ENCODE results near the gene GGT5.

Gene GGT5

DNA sequence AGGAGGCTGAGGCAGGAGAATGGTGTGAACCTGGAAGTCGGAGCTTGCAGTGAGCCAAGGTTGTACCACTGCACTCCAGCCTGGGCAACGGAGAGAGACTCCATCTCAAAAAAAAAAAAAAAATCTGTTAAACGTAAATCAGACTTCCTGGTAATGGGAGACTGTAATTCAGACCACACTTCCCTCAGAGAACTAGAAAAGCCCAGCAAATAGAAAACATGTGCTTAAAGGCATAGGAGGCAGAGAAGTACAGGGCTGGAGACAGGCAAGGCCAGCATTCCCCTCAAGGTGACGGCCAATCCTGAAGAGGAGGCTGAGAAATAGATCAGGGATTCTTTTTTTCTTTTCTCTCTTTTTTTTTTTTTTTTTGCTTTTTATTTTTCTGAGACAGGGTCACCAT is 8.2 kb downstream of the GGT5 start:
- Histone ChIP-seq H3K9ac (ENCODE audit: insufficient read length) (no peak overlapping the region), H3K4me3 (no peak overlapping the region), H3K9me3 (ENCODE audit: low read depth, low read length) (no peaks in the 10 kb centered on the region), H3K36me3 (ENCODE audit: insufficient read depth, low read length) (no peaks in the 10 kb centered on the region), H3K27ac (no peak overlapping the region)
- no peak for DNase-seq (ENCODE audit: low read depth, low spot score)
- TF ChIP-seq EZH2 (IDR thresholded peaks at IDR 0.05) (no peak), POLR2AphosphoS5 (IDR thresholded peaks at IDR 0.05; ENCODE audit: borderline replicate concordance, low read depth, low read length) (no peak), FOXP2 (optimal IDR thresholded peaks at IDR 0.05; ENCODE audit: control extremely low read depth, extremely low read length, insufficient read depth) (no peak)

- DNase-seq (ENCODE audit: low read depth, low spot score), result no peak
- Histone ChIP-seq H3K27ac (no peak overlapping the region), H3K9ac (ENCODE audit: insufficient read length) (no peak overlapping the region), H3K9me3 (ENCODE audit: low read depth, low read length) (no peaks in the 10 kb centered on the region), H3K36me3 (ENCODE audit: insufficient read depth, low read length) (no peaks in the 10 kb centered on the region), H3K4me3 (no peak overlapping the region)
- TF ChIP-seq EZH2 (IDR thresholded peaks at IDR 0.05) (no peak), POLR2AphosphoS5 (IDR thresholded peaks at IDR 0.05; ENCODE audit: borderline replicate concordance, low read depth, low read length) (no peak), FOXP2 (optimal IDR thresholded peaks at IDR 0.05; ENCODE audit: control extremely low read depth, extremely low read length, insufficient read depth) (no peak)
Observed at GRCh38 chr22:24235315-24235714, 9.6 kb downstream of the GGT5 start.

GRCh38 chr22:24233816-24234215 is 11.1 kb downstream of the GGT5 start:
- no peak overlapping the region for H3K9ac ChIP-seq (ENCODE audit: insufficient read length)
- no peak overlapping the region for H3K27ac ChIP-seq
- no peaks in the 10 kb centered on the region for H3K9me3 ChIP-seq (ENCODE audit: low read depth, low read length)
- no peaks in the 10 kb centered on the region for H3K36me3 ChIP-seq (ENCODE audit: insufficient read depth, low read length)
- DNase-seq (ENCODE audit: low read depth, low spot score), result no peak
- no peak overlapping the region for H3K4me3 ChIP-seq
- TF ChIP-seq EZH2 (IDR thresholded peaks at IDR 0.05), result no peak
- no peak for TF ChIP-seq POLR2AphosphoS5 (IDR thresholded peaks at IDR 0.05; ENCODE audit: borderline replicate concordance, low read depth, low read length)
- TF ChIP-seq FOXP2 (optimal IDR thresholded peaks at IDR 0.05; ENCODE audit: control extremely low read depth, extremely low read length, insufficient read depth), result no peak

DNA sequence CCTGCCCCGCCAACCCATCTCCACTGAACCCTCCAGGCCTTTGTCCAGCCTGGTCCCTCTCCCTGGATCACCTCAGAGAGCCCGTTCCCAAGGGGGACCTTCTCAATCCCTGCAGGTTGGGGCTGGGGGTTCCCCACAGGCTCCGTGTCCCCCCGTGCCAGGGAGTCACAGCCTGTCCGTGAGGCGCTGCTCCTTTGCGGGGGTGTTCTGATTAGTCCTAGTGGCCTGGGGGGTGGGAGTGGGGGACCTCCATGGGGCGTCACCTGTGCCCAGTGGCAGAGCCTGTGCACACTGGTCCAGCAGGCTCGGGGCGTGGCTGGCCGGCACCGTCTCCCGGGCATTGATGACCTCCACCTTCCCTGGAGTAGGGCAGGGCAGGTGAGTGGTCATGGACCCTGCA is 11.6 kb downstream of the GGT5 start:
- no peaks in the 10 kb centered on the region for H3K36me3 ChIP-seq (ENCODE audit: insufficient read depth, low read length)
- no peak for DNase-seq (ENCODE audit: low read depth, low spot score)
- no peaks in the 10 kb centered on the region for H3K9me3 ChIP-seq (ENCODE audit: low read depth, low read length)
- H3K9ac ChIP-seq (ENCODE audit: insufficient read length), result no peak overlapping the region
- no peak overlapping the region for H3K27ac ChIP-seq
- no peak overlapping the region for H3K4me3 ChIP-seq
- TF ChIP-seq POLR2AphosphoS5 (IDR thresholded peaks at IDR 0.05; ENCODE audit: borderline replicate concordance, low read depth, low read length) (no peak), EZH2 (IDR thresholded peaks at IDR 0.05) (no peak), FOXP2 (optimal IDR thresholded peaks at IDR 0.05; ENCODE audit: control extremely low read depth, extremely low read length, insufficient read depth) (no peak)

DNA sequence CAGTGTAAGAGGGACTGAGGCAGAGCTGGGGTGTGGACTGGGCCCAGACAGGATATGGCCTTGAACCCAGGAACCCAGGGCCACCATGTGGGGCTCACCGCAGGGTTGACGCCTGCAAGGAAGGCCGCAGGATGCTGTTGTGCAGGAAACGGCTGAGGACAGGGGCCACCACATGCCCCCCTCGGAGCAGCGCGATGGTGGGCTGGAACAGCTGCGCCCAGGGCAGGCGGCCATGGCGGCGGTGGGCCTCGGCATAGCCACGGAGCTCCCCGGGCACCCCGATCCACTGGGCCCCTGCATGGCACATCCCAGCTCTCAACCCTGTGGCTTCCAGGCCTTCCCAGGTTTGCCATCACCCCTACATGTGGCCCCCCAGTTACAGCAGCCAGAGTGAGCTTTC is 12.2 kb downstream of the GGT5 start:
- Histone ChIP-seq H3K4me3 (no peak overlapping the region), H3K9ac (ENCODE audit: insufficient read length) (no peak overlapping the region), H3K9me3 (ENCODE audit: low read depth, low read length) (no peaks in the 10 kb centered on the region), H3K27ac (no peak overlapping the region), H3K36me3 (ENCODE audit: insufficient read depth, low read length) (no peaks in the 10 kb centered on the region)
- TF ChIP-seq EZH2 (IDR thresholded peaks at IDR 0.05) (no peak), FOXP2 (optimal IDR thresholded peaks at IDR 0.05; ENCODE audit: control extremely low read depth, extremely low read length, insufficient read depth) (no peak), POLR2AphosphoS5 (IDR thresholded peaks at IDR 0.05; ENCODE audit: borderline replicate concordance, low read depth, low read length) (no peak)
- DNase-seq (ENCODE audit: low read depth, low spot score), result no peak

- Histone ChIP-seq H3K27ac (no peak overlapping the region), H3K36me3 (ENCODE audit: insufficient read depth, low read length) (no peaks in the 10 kb centered on the region), H3K4me3 (no peak overlapping the region), H3K9me3 (ENCODE audit: low read depth, low read length) (no peaks in the 10 kb centered on the region), H3K9ac (ENCODE audit: insufficient read length) (no peak overlapping the region)
- no peak for DNase-seq (ENCODE audit: low read depth, low spot score)
- no peak for TF ChIP-seq FOXP2 (optimal IDR thresholded peaks at IDR 0.05; ENCODE audit: control extremely low read depth, extremely low read length, insufficient read depth)
- TF ChIP-seq EZH2 (IDR thresholded peaks at IDR 0.05), result no peak
- no peak for TF ChIP-seq POLR2AphosphoS5 (IDR thresholded peaks at IDR 0.05; ENCODE audit: borderline replicate concordance, low read depth, low read length)
Observed at GRCh38 chr22:24232124-24232523, 12.8 kb downstream of the GGT5 start.

DNA sequence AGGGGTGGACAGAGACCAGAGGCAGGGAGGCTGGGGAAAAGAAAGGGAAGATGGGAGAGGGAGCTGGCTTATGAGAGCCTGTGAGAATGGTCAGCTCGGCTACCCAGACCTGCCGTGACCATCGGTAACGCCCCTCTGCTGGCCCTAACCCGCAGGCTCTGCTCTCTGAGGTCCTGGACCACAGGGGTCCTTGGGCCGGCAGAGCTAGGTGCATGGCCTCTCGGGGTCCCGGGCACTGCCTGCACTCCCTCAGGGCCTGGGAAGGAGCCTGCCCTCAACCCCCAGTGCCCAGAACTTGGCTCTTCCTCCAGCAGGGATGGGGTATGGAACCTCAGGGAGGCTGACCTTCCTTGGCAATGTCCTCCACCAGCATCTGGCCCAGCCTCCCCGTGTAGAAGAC is 13.2 kb downstream of the GGT5 start:
- DNase-seq (ENCODE audit: low read depth, low spot score), result no peak
- Histone ChIP-seq H3K36me3 (ENCODE audit: insufficient read depth, low read length) (no peaks in the 10 kb centered on the region), H3K9me3 (ENCODE audit: low read depth, low read length) (no peaks in the 10 kb centered on the region), H3K27ac (no peak overlapping the region), H3K9ac (ENCODE audit: insufficient read length) (no peak overlapping the region), H3K4me3 (no peak overlapping the region)
- TF ChIP-seq EZH2 (IDR thresholded peaks at IDR 0.05), result no peak
- no peak for TF ChIP-seq POLR2AphosphoS5 (IDR thresholded peaks at IDR 0.05; ENCODE audit: borderline replicate concordance, low read depth, low read length)
- no peak for TF ChIP-seq FOXP2 (optimal IDR thresholded peaks at IDR 0.05; ENCODE audit: control extremely low read depth, extremely low read length, insufficient read depth)

DNA sequence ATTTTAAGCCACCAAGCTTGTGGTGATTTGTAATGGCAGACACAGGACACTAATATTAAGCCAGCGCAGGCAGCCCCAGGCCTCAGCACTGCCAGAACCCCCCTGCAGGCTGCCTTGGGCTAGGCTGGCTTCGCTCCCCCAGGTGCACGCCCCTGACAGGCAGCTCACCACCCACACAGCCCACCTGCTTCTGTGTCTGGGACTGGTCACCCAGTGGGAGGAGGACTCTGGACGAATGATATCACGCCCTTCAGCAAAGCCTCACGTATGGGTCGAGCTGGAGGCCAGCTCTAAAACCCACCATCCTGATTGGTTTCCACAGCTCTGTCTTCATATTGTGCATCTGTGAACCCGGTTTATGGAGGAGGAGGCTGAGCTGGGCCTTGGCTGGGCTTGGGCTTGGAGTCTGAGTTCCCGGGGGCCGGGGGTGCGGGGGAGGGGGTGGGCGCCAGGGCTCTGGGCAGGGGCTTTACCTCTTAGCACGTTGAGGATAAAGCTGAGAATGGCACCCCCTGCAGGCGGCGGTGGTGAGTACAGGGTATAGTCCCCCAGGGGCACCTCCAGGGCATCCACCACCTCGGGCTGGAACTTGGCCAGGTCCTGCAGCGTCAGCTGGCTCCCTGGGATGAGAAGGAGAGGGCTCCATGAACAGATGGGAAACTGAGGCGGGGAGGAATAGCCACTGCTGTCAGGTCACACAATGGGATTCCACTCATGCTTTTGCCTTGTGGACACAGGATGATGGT is 13.8 kb downstream of the GGT5 start:
- Histone ChIP-seq H3K27ac (no peak overlapping the region), H3K36me3 (ENCODE audit: insufficient read depth, low read length) (no peaks in the 10 kb centered on the region), H3K9ac (ENCODE audit: insufficient read length) (no peak overlapping the region), H3K4me3 (no peak overlapping the region), H3K9me3 (ENCODE audit: low read depth, low read length) (no peaks in the 10 kb centered on the region)
- TF ChIP-seq FOXP2 (optimal IDR thresholded peaks at IDR 0.05; ENCODE audit: control extremely low read depth, extremely low read length, insufficient read depth) (no peak), EZH2 (IDR thresholded peaks at IDR 0.05) (no peak), POLR2AphosphoS5 (IDR thresholded peaks at IDR 0.05; ENCODE audit: borderline replicate concordance, low read depth, low read length) (no peak)
- DNase-seq (ENCODE audit: low read depth, low spot score), result no peak

GRCh38 chr22:24225951-24226350 is 18.9 kb downstream of the GGT5 start:
- no peak for DNase-seq (ENCODE audit: low read depth, low spot score)
- Histone ChIP-seq H3K27ac (no peak overlapping the region), H3K9ac (ENCODE audit: insufficient read length) (no peak overlapping the region), H3K4me3 (no peak overlapping the region), H3K36me3 (ENCODE audit: insufficient read depth, low read length) (no peaks in the 10 kb centered on the region), H3K9me3 (ENCODE audit: low read depth, low read length) (no peaks in the 10 kb centered on the region)
- no peak for TF ChIP-seq EZH2 (IDR thresholded peaks at IDR 0.05)
- no peak for TF ChIP-seq POLR2AphosphoS5 (IDR thresholded peaks at IDR 0.05; ENCODE audit: borderline replicate concordance, low read depth, low read length)
- no peak for TF ChIP-seq FOXP2 (optimal IDR thresholded peaks at IDR 0.05; ENCODE audit: control extremely low read depth, extremely low read length, insufficient read depth)
